ENCODE data around the gene USF3. TPM values are rescaled to one million over a fixed set of nuclear protein-coding genes. Genes with fewer than 3 reads are reported as not detected.

Gene USF3
- total RNA-seq, 1 experiment from 2014 or later = 10.9 TPM

- no peak for TF ChIP-seq CTCF (IDR thresholded peaks at IDR 0.05; ENCODE audit: insufficient read depth in 1 of 2, low read depth in 1 of 2, low read length in 1 of 2, severe bottlenecking in 1 of 2, unreplicated experiment in 1 of 2)
- CTCF ChIA-PET = no interaction called here
- Mint-ChIP-seq H3K27me3 (ENCODE audit: insufficient read depth, unreplicated experiment) (no peaks in the 10 kb centered on the region), H3K36me3 (ENCODE audit: insufficient read depth, unreplicated experiment) (peaks cover 13% of the 10 kb centered on the region), H3K4me1 (ENCODE audit: low read depth, unreplicated experiment) (peaks cover 6% of the 10 kb centered on the region), H3K27ac (ENCODE audit: unreplicated experiment) (no peak overlapping the region), H3K9me3 (ENCODE audit: unreplicated experiment) (no peaks in the 10 kb centered on the region), H3K4me3 (ENCODE audit: unreplicated experiment) (no peak overlapping the region)
- no peak overlapping the region for H3K4me3 ChIP-seq (ENCODE audit: low read depth, low read length)
- no peak for DNase-seq
- 0 out of 2 replicates have a peak, but pooled peaks cover 6% of the 10 kb centered on the region for H3K4me1 ChIP-seq
- H3K36me3 ChIP-seq (ENCODE audit: control insufficient read depth, insufficient read depth, low read length) = peaks cover 2% of the 10 kb centered on the region
- H3K27me3 ChIP-seq (replicated peaks; ENCODE audit: control insufficient read depth, insufficient read depth, low read length) = no peaks in the 10 kb centered on the region
- BruUV-seq (replicated peaks) = no TSS peak
- POLR2A ChIA-PET = no interaction called here
- H3K9me3 ChIP-seq = no peaks in the 10 kb centered on the region
- intact Hi-C loops (cut with micrococcal nuclease; ENCODE audit: unreplicated experiment) = no loop called here
Measured at GRCh38 chr3:113654851-113655250, 41.6 kb downstream of the USF3 start.

GRCh38 chr3:113654310-113654709, 42.1 kb downstream of the USF3 start:
- H3K36me3 ChIP-seq (ENCODE audit: control insufficient read depth, insufficient read depth, low read length) = peaks cover 2% of the 10 kb centered on the region
- TF ChIP-seq CTCF (IDR thresholded peaks at IDR 0.05; ENCODE audit: insufficient read depth in 1 of 2, low read depth in 1 of 2, low read length in 1 of 2, severe bottlenecking in 1 of 2, unreplicated experiment in 1 of 2) = no peak

DNA sequence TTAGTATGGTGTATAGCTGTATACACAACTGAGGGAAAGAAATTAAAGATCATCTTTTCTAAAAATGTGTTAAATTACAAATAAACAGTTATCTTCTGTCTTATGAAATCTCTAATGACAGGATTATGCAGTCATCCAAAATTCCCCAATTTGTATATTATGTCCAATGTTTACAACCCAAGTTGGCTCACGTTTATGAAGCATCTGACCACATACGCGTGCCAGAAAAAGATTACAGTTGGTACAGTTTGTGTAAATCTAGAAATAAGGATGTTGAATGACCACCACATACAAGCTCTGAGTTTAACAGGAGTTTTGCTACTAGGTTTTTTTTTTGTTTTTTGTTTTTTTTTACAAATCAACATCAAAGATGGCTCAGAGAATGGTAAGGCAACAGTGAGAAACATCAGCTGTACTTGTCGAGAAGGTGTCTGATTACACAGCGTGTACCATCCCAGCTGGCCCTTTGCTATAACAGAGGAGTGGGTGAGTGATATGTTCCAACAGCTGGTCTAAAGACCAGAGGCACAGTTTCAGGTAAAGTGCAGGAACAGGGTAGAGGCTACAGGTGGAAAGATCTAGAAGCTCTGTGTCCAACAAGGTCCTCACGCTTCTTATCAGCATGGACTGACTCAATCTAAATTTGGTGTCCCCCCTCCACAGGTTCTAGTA, 47.1 kb downstream of the USF3 start:
- peaks cover 20% of the 10 kb centered on the region for H3K9me3 Mint-ChIP-seq (ENCODE audit: unreplicated experiment)
- CTCF ChIA-PET = no interaction called here

More at GRCh38 chr3:113654310-113654709, 42.1 kb downstream of the USF3 start:
- Mint-ChIP-seq H3K27ac (ENCODE audit: unreplicated experiment) (no peak overlapping the region), H3K36me3 (ENCODE audit: insufficient read depth, unreplicated experiment) (peaks cover 7% of the 10 kb centered on the region), H3K4me1 (ENCODE audit: low read depth, unreplicated experiment) (peaks cover 6% of the 10 kb centered on the region), H3K4me3 (ENCODE audit: unreplicated experiment) (no peak overlapping the region), H3K9me3 (ENCODE audit: unreplicated experiment) (no peaks in the 10 kb centered on the region), H3K27me3 (ENCODE audit: insufficient read depth, unreplicated experiment) (no peaks in the 10 kb centered on the region)
- POLR2A ChIA-PET = no interaction called here
- CTCF ChIA-PET = no interaction called here
- H3K9me3 ChIP-seq = no peaks in the 10 kb centered on the region
- no peak overlapping the region for H3K4me3 ChIP-seq (ENCODE audit: low read depth, low read length)
- DNase-seq = no peak
- H3K27me3 ChIP-seq (replicated peaks; ENCODE audit: control insufficient read depth, insufficient read depth, low read length) = no peaks in the 10 kb centered on the region
- intact Hi-C loops (cut with micrococcal nuclease; ENCODE audit: unreplicated experiment) = no loop called here
- H3K4me1 ChIP-seq = 0 out of 2 replicates have a peak, but pooled peaks cover 6% of the 10 kb centered on the region
- no TSS peak for BruUV-seq (replicated peaks)

More for the DNA sequence above, 47.1 kb downstream of the USF3 start:
- Mint-ChIP-seq H3K27ac (ENCODE audit: unreplicated experiment) (no peak overlapping the region), H3K36me3 (ENCODE audit: insufficient read depth, unreplicated experiment) (no peaks in the 10 kb centered on the region), H3K4me1 (ENCODE audit: low read depth, unreplicated experiment) (no peaks in the 10 kb centered on the region), H3K27me3 (ENCODE audit: insufficient read depth, unreplicated experiment) (no peaks in the 10 kb centered on the region), H3K4me3 (ENCODE audit: unreplicated experiment) (no peak overlapping the region)
- no peak for DNase-seq
- intact Hi-C loops (cut with micrococcal nuclease; ENCODE audit: unreplicated experiment) = no loop called here
- Histone ChIP-seq H3K9me3 (peaks cover 5% of the 10 kb centered on the region), H3K36me3 (ENCODE audit: control insufficient read depth, insufficient read depth, low read length) (no peaks in the 10 kb centered on the region), H3K27me3 (replicated peaks; ENCODE audit: control insufficient read depth, insufficient read depth, low read length) (no peaks in the 10 kb centered on the region), H3K4me1 (no peaks in the 10 kb centered on the region), H3K4me3 (ENCODE audit: low read depth, low read length) (no peak overlapping the region)
- TF ChIP-seq CTCF (IDR thresholded peaks at IDR 0.05; ENCODE audit: insufficient read depth in 1 of 2, low read depth in 1 of 2, low read length in 1 of 2, severe bottlenecking in 1 of 2, unreplicated experiment in 1 of 2) = no peak
- no TSS peak for BruUV-seq (replicated peaks)
- POLR2A ChIA-PET = no interaction called here
